ENCODE results near the gene MYRIP.
"Not testable (repeated sequence)": the region's sequence is repeated elsewhere in the genome, so short reads cannot be mapped to it uniquely, and the experiment has no call there.

MYRIP gene

DNA sequence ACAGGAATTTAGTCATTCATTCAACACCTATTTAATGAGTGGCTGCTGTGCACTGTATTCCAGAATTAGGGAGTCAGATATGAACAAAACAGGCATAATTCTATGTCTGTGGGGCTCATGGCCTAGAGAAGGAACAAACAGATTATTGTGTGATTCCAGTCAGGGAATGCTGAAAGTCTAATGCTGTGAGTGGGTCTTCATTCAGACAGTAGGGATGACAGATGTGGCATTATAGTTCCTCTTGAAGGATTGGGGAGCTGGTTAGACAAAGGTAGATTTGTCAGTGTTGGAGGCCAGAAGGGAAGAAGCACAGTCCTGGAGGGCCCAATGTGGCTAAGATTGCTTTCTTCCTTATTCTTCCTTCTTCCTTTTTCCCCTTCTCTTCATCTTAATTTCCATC lies 273.7 kb downstream of the MYRIP start:
- Histone ChIP-seq H2AFZ (ENCODE audit: low read length) (no peak overlapping the region), H3K4me3 (ENCODE audit: low read depth, low read length, poor library complexity, severe bottlenecking) (no peak overlapping the region), H3K79me2 (ENCODE audit: insufficient read depth, low read length) (no peaks in the 10 kb centered on the region), H3K9ac (ENCODE audit: low read length) (no peak overlapping the region), H3K4me1 (ENCODE audit: insufficient read depth, low read length, severe bottlenecking) (no peaks in the 10 kb centered on the region), H3K9me3 (ENCODE audit: low read length) (no peaks in the 10 kb centered on the region), H3K36me3 (ENCODE audit: insufficient read depth, low read length) (no peaks in the 10 kb centered on the region), H3K27me3 (ENCODE audit: insufficient read depth, low read length) (no peaks in the 10 kb centered on the region), H3K9me2 (ENCODE audit: low read depth, low read length) (no peaks in the 10 kb centered on the region), H3K27ac (ENCODE audit: low read depth, low read length, poor library complexity, severe bottlenecking) (no peak overlapping the region), H3F3A (ENCODE audit: insufficient read depth, low read length) (no peaks in the 10 kb centered on the region), H3K4me2 (ENCODE audit: low read length) (no peak overlapping the region), H4K20me1 (ENCODE audit: insufficient read depth, low read length) (no peaks in the 10 kb centered on the region)
- TF ChIP-seq, protein P1, sequence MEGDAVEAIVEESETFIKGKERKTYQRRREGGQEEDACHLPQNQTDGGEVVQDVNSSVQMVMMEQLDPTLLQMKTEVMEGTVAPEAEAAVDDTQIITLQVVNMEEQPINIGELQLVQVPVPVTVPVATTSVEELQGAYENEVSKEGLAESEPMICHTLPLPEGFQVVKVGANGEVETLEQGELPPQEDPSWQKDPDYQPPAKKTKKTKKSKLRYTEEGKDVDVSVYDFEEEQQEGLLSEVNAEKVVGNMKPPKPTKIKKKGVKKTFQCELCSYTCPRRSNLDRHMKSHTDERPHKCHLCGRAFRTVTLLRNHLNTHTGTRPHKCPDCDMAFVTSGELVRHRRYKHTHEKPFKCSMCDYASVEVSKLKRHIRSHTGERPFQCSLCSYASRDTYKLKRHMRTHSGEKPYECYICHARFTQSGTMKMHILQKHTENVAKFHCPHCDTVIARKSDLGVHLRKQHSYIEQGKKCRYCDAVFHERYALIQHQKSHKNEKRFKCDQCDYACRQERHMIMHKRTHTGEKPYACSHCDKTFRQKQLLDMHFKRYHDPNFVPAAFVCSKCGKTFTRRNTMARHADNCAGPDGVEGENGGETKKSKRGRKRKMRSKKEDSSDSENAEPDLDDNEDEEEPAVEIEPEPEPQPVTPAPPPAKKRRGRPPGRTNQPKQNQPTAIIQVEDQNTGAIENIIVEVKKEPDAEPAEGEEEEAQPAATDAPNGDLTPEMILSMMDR (IDR thresholded peaks at IDR 0.05; ENCODE audit: low read length): no peak
- no peak for TF ChIP-seq EZH2 (IDR thresholded peaks at IDR 0.05; ENCODE audit: borderline replicate concordance, low read length)

DNA sequence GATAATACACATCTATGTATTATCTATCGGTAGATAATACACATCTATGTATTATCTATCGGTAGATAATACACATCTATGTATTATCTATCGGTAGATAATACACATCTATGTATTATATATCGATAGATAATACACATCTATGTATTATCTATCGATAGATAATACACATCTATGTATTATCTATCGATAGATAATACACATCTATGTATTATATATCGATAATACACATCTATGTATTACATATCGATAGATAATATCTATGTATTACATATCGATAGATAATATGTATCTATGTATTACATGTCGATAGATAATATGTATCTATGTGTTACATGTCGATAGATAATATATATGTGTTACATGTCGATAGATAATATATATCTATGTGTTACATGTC lies 275.0 kb downstream of the MYRIP start:
- H4K20me1 ChIP-seq (ENCODE audit: insufficient read depth, low read length); H3K27ac ChIP-seq (ENCODE audit: low read depth, low read length, poor library complexity, severe bottlenecking); H3K79me2 ChIP-seq (ENCODE audit: insufficient read depth, low read length); H3K4me1 ChIP-seq (ENCODE audit: insufficient read depth, low read length, severe bottlenecking); H3K36me3 ChIP-seq (ENCODE audit: insufficient read depth, low read length); H3K9me3 ChIP-seq (ENCODE audit: low read length); H3K9ac ChIP-seq (ENCODE audit: low read length); H3K9me2 ChIP-seq (ENCODE audit: low read depth, low read length); H3K4me2 ChIP-seq (ENCODE audit: low read length); H2AFZ ChIP-seq (ENCODE audit: low read length); H3K27me3 ChIP-seq (ENCODE audit: insufficient read depth, low read length); H3K4me3 ChIP-seq (ENCODE audit: low read depth, low read length, poor library complexity, severe bottlenecking); H3F3A ChIP-seq (ENCODE audit: insufficient read depth, low read length): not testable (repeated sequence)

DNA sequence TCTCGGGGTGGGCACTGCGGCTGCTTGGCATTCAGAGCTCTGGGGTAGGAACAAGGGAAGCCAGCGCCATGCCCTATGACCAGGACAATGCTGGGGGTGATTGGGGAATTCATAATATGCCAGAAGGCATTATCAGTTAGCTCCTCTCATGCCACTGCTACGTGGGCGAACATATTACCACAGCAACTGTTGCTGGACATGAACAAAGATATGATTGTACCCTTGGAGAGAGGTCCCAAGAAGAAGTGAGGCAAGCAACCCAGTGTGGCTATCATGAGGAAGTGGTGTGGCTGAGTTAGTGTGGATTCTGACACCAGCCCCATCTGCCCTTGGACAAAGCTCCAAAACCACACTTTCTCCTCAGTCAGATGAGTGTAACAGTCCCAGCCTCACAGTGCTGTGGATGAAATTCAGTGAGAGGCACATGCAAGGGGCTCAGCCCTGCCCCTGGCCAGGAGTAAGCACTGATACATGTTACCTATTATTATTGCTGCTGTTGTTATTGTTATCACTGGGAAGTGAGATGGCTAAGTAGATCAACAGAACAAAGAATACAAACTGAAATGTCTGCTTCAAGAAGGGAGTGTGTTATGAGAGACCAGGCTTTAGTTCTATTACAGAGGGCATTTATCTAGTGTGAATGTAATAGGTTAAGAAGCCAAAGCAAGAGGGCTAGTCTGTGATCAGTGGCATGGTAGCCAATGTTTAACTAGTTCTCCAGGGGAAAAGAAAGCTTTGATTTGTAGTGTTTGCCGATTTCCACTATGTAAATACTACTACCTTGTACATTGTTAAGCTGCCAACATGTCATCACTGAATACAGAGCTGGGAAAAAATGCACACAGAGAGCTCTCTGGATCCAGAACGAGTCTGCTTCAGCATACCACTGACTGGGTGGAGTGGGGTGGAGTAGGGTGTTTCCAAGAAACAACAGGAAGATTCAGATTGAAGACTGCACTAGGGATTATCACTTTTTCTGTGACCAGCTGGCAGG lies 277.8 kb downstream of the MYRIP start:
- Histone ChIP-seq H3K4me3 (ENCODE audit: low read depth, low read length, poor library complexity, severe bottlenecking) (no peak overlapping the region), H3K9me3 (ENCODE audit: low read length) (no peaks in the 10 kb centered on the region), H3K36me3 (ENCODE audit: insufficient read depth, low read length) (no peaks in the 10 kb centered on the region), H3K27ac (ENCODE audit: low read depth, low read length, poor library complexity, severe bottlenecking) (no peak overlapping the region), H3K9me2 (ENCODE audit: low read depth, low read length) (no peaks in the 10 kb centered on the region), H4K20me1 (ENCODE audit: insufficient read depth, low read length) (no peaks in the 10 kb centered on the region), H2AFZ (ENCODE audit: low read length) (no peak overlapping the region), H3K79me2 (ENCODE audit: insufficient read depth, low read length) (no peaks in the 10 kb centered on the region), H3K4me1 (ENCODE audit: insufficient read depth, low read length, severe bottlenecking) (no peaks in the 10 kb centered on the region), H3K4me2 (ENCODE audit: low read length) (no peak overlapping the region), H3K9ac (ENCODE audit: low read length) (no peak overlapping the region), H3K27me3 (ENCODE audit: insufficient read depth, low read length) (no peaks in the 10 kb centered on the region), H3F3A (ENCODE audit: insufficient read depth, low read length) (no peaks in the 10 kb centered on the region)
- no peak for TF ChIP-seq EZH2 (IDR thresholded peaks at IDR 0.05; ENCODE audit: borderline replicate concordance, low read length)
- TF ChIP-seq, protein P1 (IDR thresholded peaks at IDR 0.05; ENCODE audit: low read length): no peak

Data from OCI-LY1 (cell line).